ENCODE data around the gene USP48.

GRCh38 chr1:21651214-21652042 is 131.5 kb downstream of the USP48 start:
- no peak for TF ChIP-seq ZNF274 (IDR thresholded peaks at IDR 0.05; ENCODE audit: low read depth, low read length)
- no peak for TF ChIP-seq YY1 (IDR thresholded peaks at IDR 0.05; ENCODE audit: insufficient read depth, insufficient read length)
- TF ChIP-seq SUZ12 (IDR thresholded peaks at IDR 0.05; ENCODE audit: extremely low read depth, insufficient read depth, insufficient read length), result no peak
